Brain microvascular endothelial cell (primary cell): ENCODE results near the gene ANKS4B.
"Not testable (repeated sequence)": the region's sequence is repeated elsewhere in the genome, so short reads cannot be mapped to it uniquely, and the experiment has no call there.

ENCODE experiments used
- DNase-seq: peaks from one replicate; pipeline ENCODE4 v3.0.0-alpha.2; 2020
- H3K27ac ChIP-seq: fragments of 250-450 bp; sonication (Bioruptor Pico); 2 replicates; pipeline ENCODE4 v1.5.1; 2020; ENCODE audit warnings: mild to moderate bottlenecking, moderate library complexity
- H3K27me3 ChIP-seq: fragments of 250-450 bp; sonication (Bioruptor Pico); replicated peaks from 2 replicates; pipeline ENCODE4 v1.5.1; 2020; ENCODE audit warnings: mild to moderate bottlenecking
- H3K36me3 ChIP-seq: fragments of 250-450 bp; sonication (Bioruptor Pico); replicated peaks from 2 replicates; pipeline ENCODE4 v1.5.1; 2020; ENCODE audit warnings: mild to moderate bottlenecking
- H3K4me3 ChIP-seq: 2 replicates; pipeline ENCODE4 v1.5.1; 2011; ENCODE audit warnings: low read depth, mild to moderate bottlenecking, control low read depth, low read length, moderate library complexity
- CTCF ChIP-seq: IDR thresholded peaks from 2 replicates; pipeline ENCODE4 v1.5.1; 2011; ENCODE audit warnings: low read depth, mild to moderate bottlenecking, moderate library complexity, low read length, control low read depth, inconsistent platforms; ENCODE audit errors: missing control alignments
- in situ Hi-C: cut with HindIII; loops from 2 replicates; pipeline ENCODE4 v1.10.0; 2017; ENCODE audit warnings: low sequenced_read_pairs, low pct_ligation_motif_present

The ANKS4B gene

GRCh38 chr16:21265104-21265837, 31.8 kb downstream of the ANKS4B start:
- TF ChIP-seq CTCF: no peak
- in situ Hi-C loops: no loop called here
- Histone ChIP-seq H3K27ac (no peak overlapping the region), H3K27me3 (no peaks in the 10 kb centered on the region), H3K36me3 (no peaks in the 10 kb centered on the region), H3K4me3 (no peak overlapping the region)
- DNase-seq: no peak

GRCh38 chr16:21267298-21267697, 33.8 kb downstream of the ANKS4B start:
- no peak for DNase-seq
- in situ Hi-C loops: no loop called here
- TF ChIP-seq CTCF: no peak
- H3K4me3 ChIP-seq: no peak overlapping the region
- H3K27ac ChIP-seq: no peak overlapping the region
- H3K27me3 ChIP-seq: peaks cover 4% of the 10 kb centered on the region
- no peaks in the 10 kb centered on the region for H3K36me3 ChIP-seq

- in situ Hi-C loops: no loop called here
- H3K27me3 ChIP-seq: peaks cover 5% of the 10 kb centered on the region
- no peaks in the 10 kb centered on the region for H3K36me3 ChIP-seq
- DNase-seq: no peak
- H3K4me3 ChIP-seq: no peak overlapping the region
- TF ChIP-seq CTCF: no peak
- H3K27ac ChIP-seq: no peak overlapping the region
Measured at GRCh38 chr16:21268236-21268635, 34.7 kb downstream of the ANKS4B start.

- no peak for TF ChIP-seq CTCF
- in situ Hi-C loops: no loop called here
- H3K36me3 ChIP-seq: no peaks in the 10 kb centered on the region
Measured at GRCh38 chr16:21272253-21272652, 38.8 kb downstream of the ANKS4B start.

GRCh38 chr16:21272763-21273162, 39.3 kb downstream of the ANKS4B start:
- in situ Hi-C loops, H3K27ac ChIP-seq, H3K36me3 ChIP-seq, H3K4me3 ChIP-seq, DNase-seq: not testable (repeated sequence)
- H3K27me3 ChIP-seq: peaks cover 30% of the 10 kb centered on the region

More at GRCh38 chr16:21272253-21272652, 38.8 kb downstream of the ANKS4B start:
- Histone ChIP-seq H3K27ac (no peak overlapping the region), H3K4me3 (no peak overlapping the region), H3K27me3 (peaks cover 24% of the 10 kb centered on the region)
- DNase-seq: no peak

- DNase-seq: no peak
- Histone ChIP-seq H3K36me3 (no peaks in the 10 kb centered on the region), H3K4me3 (no peak overlapping the region), H3K27me3 (peaks cover 41% of the 10 kb centered on the region), H3K27ac (no peak overlapping the region)
- in situ Hi-C loops: no loop called here
- no peak for TF ChIP-seq CTCF
Measured at GRCh38 chr16:21274172-21274726, 40.8 kb downstream of the ANKS4B start.
